Measurements from ENCODE around the gene PARD3B. TPM values are rescaled to one million over a fixed set of nuclear protein-coding genes. Genes with fewer than 3 reads are reported as not detected.

Gene PARD3B
- total RNA-seq, 3 donors from 2014 or later: 0.18 to 0.48 (median 0.27) TPM

GRCh38 chr2:204586444-204587180, 41.3 kb downstream of the PARD3B start:
- Mint-ChIP-seq H3K4me1 (ENCODE audit: low read depth) (no peaks in the 10 kb centered on the region), H3K9me3 (peaks cover 9% of the 10 kb centered on the region), H3K27me3 (ENCODE audit: low read depth) (peaks cover 4% of the 10 kb centered on the region), H3K4me3 (no peak overlapping the region), H3K36me3 (ENCODE audit: insufficient read depth) (no peaks in the 10 kb centered on the region)
- DNase-seq (no peak), ATAC-seq (no peak)

GRCh38 chr2:204590063-204590462, 44.8 kb downstream of the PARD3B start:
- no peak overlapping the region for H3K4me3 Mint-ChIP-seq
- DNase-seq (no peak), ATAC-seq (no peak)
- no peaks in the 10 kb centered on the region for H3K27me3 Mint-ChIP-seq (ENCODE audit: low read depth)
- peaks cover 6% of the 10 kb centered on the region for H3K9me3 Mint-ChIP-seq
- H3K4me1 Mint-ChIP-seq (ENCODE audit: low read depth): no peaks in the 10 kb centered on the region
- H3K36me3 Mint-ChIP-seq (ENCODE audit: insufficient read depth): no peaks in the 10 kb centered on the region

- Mint-ChIP-seq H3K36me3 (ENCODE audit: insufficient read depth) (no peaks in the 10 kb centered on the region), H3K4me1 (ENCODE audit: low read depth) (no peaks in the 10 kb centered on the region), H3K9me3 (peaks cover 6% of the 10 kb centered on the region), H3K27me3 (ENCODE audit: low read depth) (no peaks in the 10 kb centered on the region), H3K4me3 (no peak overlapping the region)
- ATAC-seq (no peak), DNase-seq (no peak)
Measured at GRCh38 chr2:204591225-204591624, 46.0 kb downstream of the PARD3B start.

GRCh38 chr2:204604061-204604460, 58.8 kb downstream of the PARD3B start:
- H3K4me1 Mint-ChIP-seq (ENCODE audit: low read depth): no peaks in the 10 kb centered on the region
- H3K36me3 Mint-ChIP-seq (ENCODE audit: insufficient read depth): no peaks in the 10 kb centered on the region
- ATAC-seq (no peak), DNase-seq (no peak)
- peaks cover 5% of the 10 kb centered on the region for H3K9me3 Mint-ChIP-seq
- peaks cover 12% of the 10 kb centered on the region for H3K27me3 Mint-ChIP-seq (ENCODE audit: low read depth)
- no peak overlapping the region for H3K4me3 Mint-ChIP-seq

GRCh38 chr2:204608237-204608939, 63.1 kb downstream of the PARD3B start:
- ATAC-seq (no peak), DNase-seq (no peak)
- H3K4me3 Mint-ChIP-seq: no peak overlapping the region
- H3K27me3 Mint-ChIP-seq (ENCODE audit: low read depth): peaks cover 9% of the 10 kb centered on the region
- no peaks in the 10 kb centered on the region for H3K36me3 Mint-ChIP-seq (ENCODE audit: insufficient read depth)
- H3K4me1 Mint-ChIP-seq (ENCODE audit: low read depth): no peaks in the 10 kb centered on the region
- H3K9me3 Mint-ChIP-seq: no peaks in the 10 kb centered on the region

- DNase-seq: no peak
- no peak for ATAC-seq
- Mint-ChIP-seq H3K4me1 (ENCODE audit: low read depth) (no peaks in the 10 kb centered on the region), H3K27me3 (ENCODE audit: low read depth) (peaks cover 4% of the 10 kb centered on the region), H3K36me3 (ENCODE audit: insufficient read depth) (no peaks in the 10 kb centered on the region), H3K9me3 (no peaks in the 10 kb centered on the region), H3K4me3 (no peak overlapping the region)
Measured at GRCh38 chr2:204611017-204611631, 65.8 kb downstream of the PARD3B start.

GRCh38 chr2:204611764-204612163, 66.5 kb downstream of the PARD3B start:
- Mint-ChIP-seq H3K4me1 (ENCODE audit: low read depth) (no peaks in the 10 kb centered on the region), H3K9me3 (no peaks in the 10 kb centered on the region), H3K27me3 (ENCODE audit: low read depth) (peaks cover 2% of the 10 kb centered on the region), H3K36me3 (ENCODE audit: insufficient read depth) (no peaks in the 10 kb centered on the region), H3K4me3 (no peak overlapping the region)
- DNase-seq: no peak
- ATAC-seq: no peak

- H3K27me3 Mint-ChIP-seq (ENCODE audit: low read depth): peaks cover 2% of the 10 kb centered on the region
- no peaks in the 10 kb centered on the region for H3K4me1 Mint-ChIP-seq (ENCODE audit: low read depth)
- no peak for DNase-seq
- no peak overlapping the region for H3K4me3 Mint-ChIP-seq
- no peaks in the 10 kb centered on the region for H3K36me3 Mint-ChIP-seq (ENCODE audit: insufficient read depth)
- no peaks in the 10 kb centered on the region for H3K9me3 Mint-ChIP-seq
- ATAC-seq: no peak
Measured at GRCh38 chr2:204613635-204614034, 68.4 kb downstream of the PARD3B start.

GRCh38 chr2:204615456-204615855, 70.2 kb downstream of the PARD3B start:
- Mint-ChIP-seq H3K4me3 (no peak overlapping the region), H3K9me3 (no peaks in the 10 kb centered on the region), H3K4me1 (ENCODE audit: low read depth) (no peaks in the 10 kb centered on the region), H3K36me3 (ENCODE audit: insufficient read depth) (no peaks in the 10 kb centered on the region), H3K27me3 (ENCODE audit: low read depth) (peaks cover 2% of the 10 kb centered on the region)
- no peak for ATAC-seq
- DNase-seq: no peak

- Mint-ChIP-seq H3K4me3 (no peak overlapping the region), H3K4me1 (ENCODE audit: low read depth) (no peaks in the 10 kb centered on the region), H3K36me3 (ENCODE audit: insufficient read depth) (no peaks in the 10 kb centered on the region), H3K9me3 (no peaks in the 10 kb centered on the region), H3K27me3 (ENCODE audit: low read depth) (peaks cover 2% of the 10 kb centered on the region)
- DNase-seq: no peak
- ATAC-seq: no peak
Measured at GRCh38 chr2:204625135-204625534, 79.9 kb downstream of the PARD3B start.

- no peak for ATAC-seq
- no peaks in the 10 kb centered on the region for H3K36me3 Mint-ChIP-seq (ENCODE audit: insufficient read depth)
- peaks cover 8% of the 10 kb centered on the region for H3K27me3 Mint-ChIP-seq (ENCODE audit: low read depth)
- no peaks in the 10 kb centered on the region for H3K9me3 Mint-ChIP-seq
- no peak overlapping the region for H3K4me3 Mint-ChIP-seq
- no peaks in the 10 kb centered on the region for H3K4me1 Mint-ChIP-seq (ENCODE audit: low read depth)
- DNase-seq: no peak
Measured at GRCh38 chr2:204628926-204629712, 83.8 kb downstream of the PARD3B start.

- Mint-ChIP-seq H3K36me3 (ENCODE audit: insufficient read depth) (no peaks in the 10 kb centered on the region), H3K4me1 (ENCODE audit: low read depth) (no peaks in the 10 kb centered on the region), H3K9me3 (no peaks in the 10 kb centered on the region), H3K27me3 (ENCODE audit: low read depth) (peaks cover 8% of the 10 kb centered on the region), H3K4me3 (no peak overlapping the region)
- no peak for ATAC-seq
- no peak for DNase-seq
Measured at GRCh38 chr2:204632410-204632809, 87.1 kb downstream of the PARD3B start.

GRCh38 chr2:204634564-204634963, 89.3 kb downstream of the PARD3B start:
- no peaks in the 10 kb centered on the region for H3K9me3 Mint-ChIP-seq
- no peaks in the 10 kb centered on the region for H3K4me1 Mint-ChIP-seq (ENCODE audit: low read depth)
- DNase-seq: no peak
- no peak overlapping the region for H3K4me3 Mint-ChIP-seq
- H3K36me3 Mint-ChIP-seq (ENCODE audit: insufficient read depth): no peaks in the 10 kb centered on the region
- peaks cover 8% of the 10 kb centered on the region for H3K27me3 Mint-ChIP-seq (ENCODE audit: low read depth)
- ATAC-seq: no peak

- no peak for ATAC-seq
- DNase-seq: no peak
- H3K9me3 Mint-ChIP-seq: no peaks in the 10 kb centered on the region
- no peaks in the 10 kb centered on the region for H3K4me1 Mint-ChIP-seq (ENCODE audit: low read depth)
- no peaks in the 10 kb centered on the region for H3K36me3 Mint-ChIP-seq (ENCODE audit: insufficient read depth)
- H3K4me3 Mint-ChIP-seq: no peak overlapping the region
- peaks cover 8% of the 10 kb centered on the region for H3K27me3 Mint-ChIP-seq (ENCODE audit: low read depth)
Measured at GRCh38 chr2:204635478-204635877, 90.2 kb downstream of the PARD3B start.

Data from activated T-cell treated with anti-CD3 and anti-CD28 coated beads, Interleukin-2, amount 50 U/mL, for 4 hours (primary cell).